Subcutaneous adipose tissue (tissue), 4 donors: ENCODE measurements around the gene FLRT2. TPM values are rescaled to one million over a fixed set of nuclear protein-coding genes. Genes with fewer than 3 reads are reported as not detected.

ENCODE experiments used
- CTCF ChIP-seq: fragments of 450-650 bp; IDR thresholded peaks from one replicate; pipeline ENCODE4 v1.5.1; 2016; ENCODE audit warnings: low read depth, mild to moderate bottlenecking, control low read depth, antibody characterized with exemption, moderate library complexity
- total RNA-seq, 4 donors: library from RNA; depleted of rRNA; stranded (reverse); fragments of >200 nt; gene quantifications; one replicate each; pipeline ENCODE4 v1.1.0, GENCODE V29; 2016

FLRT2 gene
- total RNA-seq, 4 donors from 2014 or later, result 8.4 to 77.8 (median 19.1) TPM

DNA sequence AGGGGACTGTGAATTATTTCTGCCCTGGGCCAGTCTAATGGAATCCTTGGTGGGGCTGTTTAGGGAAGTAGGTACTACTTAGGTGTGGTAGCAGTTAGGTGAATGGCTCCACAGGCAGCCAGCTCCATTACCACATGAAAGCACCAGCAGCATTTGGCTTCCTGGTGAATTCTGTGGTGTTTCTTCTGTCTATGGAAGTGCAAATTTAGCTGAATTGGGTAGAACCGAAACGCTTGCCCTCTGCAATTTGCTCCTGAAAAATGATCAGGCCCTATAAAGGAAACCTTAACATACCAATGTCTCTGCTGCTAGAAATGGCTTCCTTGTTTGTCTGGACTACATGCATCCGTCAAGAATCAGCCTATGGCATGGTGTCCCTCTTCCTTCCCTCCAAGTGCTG lies 16.4 kb downstream of the FLRT2 start:
- TF ChIP-seq CTCF, result no peak

GRCh38 chr14:85549697-85550096 lies 19.8 kb downstream of the FLRT2 start:
- no peak for TF ChIP-seq CTCF

DNA sequence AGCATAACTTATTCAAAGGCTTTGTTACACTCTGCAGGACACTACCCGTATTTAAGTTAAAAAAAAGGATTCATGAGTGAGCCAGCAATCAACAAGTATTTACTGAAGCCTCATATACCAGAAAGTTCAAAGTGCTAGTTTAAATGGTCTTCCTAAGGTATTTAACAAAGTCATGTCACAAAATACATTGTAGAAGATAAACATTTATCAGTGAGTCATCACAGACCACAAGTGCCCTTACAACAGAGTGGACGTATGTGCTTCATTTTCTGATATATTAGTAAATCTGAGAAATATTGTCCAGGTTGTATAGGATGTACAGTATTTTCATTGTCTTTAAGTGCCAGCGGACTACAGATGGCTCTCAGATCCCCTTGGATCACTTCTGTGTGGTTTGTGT lies 24.2 kb downstream of the FLRT2 start:
- TF ChIP-seq CTCF, result no peak

GRCh38 chr14:85556267-85556666 lies 26.3 kb downstream of the FLRT2 start:
- TF ChIP-seq CTCF, result no peak

DNA sequence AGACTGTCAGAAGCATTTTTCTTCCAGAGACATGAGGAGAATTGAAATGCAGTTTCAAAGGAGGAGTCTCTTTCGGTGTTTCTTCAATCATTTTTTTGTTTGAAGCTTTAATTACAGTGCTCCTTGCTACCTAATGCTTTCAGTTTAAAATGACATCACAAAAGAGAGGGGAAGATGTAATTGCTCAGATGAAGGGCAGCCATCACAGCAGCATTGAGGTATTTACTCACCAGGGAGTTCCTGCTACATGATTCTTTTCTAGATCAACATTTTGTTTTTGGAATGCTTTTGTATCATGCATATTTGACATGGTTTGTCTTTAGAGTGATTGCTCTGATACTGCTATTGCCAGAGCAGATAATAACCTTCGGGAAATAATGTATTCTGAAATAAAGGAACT lies 28.6 kb downstream of the FLRT2 start:
- no peak for TF ChIP-seq CTCF

GRCh38 chr14:85562630-85563029 lies 32.7 kb downstream of the FLRT2 start:
- no peak for TF ChIP-seq CTCF

DNA sequence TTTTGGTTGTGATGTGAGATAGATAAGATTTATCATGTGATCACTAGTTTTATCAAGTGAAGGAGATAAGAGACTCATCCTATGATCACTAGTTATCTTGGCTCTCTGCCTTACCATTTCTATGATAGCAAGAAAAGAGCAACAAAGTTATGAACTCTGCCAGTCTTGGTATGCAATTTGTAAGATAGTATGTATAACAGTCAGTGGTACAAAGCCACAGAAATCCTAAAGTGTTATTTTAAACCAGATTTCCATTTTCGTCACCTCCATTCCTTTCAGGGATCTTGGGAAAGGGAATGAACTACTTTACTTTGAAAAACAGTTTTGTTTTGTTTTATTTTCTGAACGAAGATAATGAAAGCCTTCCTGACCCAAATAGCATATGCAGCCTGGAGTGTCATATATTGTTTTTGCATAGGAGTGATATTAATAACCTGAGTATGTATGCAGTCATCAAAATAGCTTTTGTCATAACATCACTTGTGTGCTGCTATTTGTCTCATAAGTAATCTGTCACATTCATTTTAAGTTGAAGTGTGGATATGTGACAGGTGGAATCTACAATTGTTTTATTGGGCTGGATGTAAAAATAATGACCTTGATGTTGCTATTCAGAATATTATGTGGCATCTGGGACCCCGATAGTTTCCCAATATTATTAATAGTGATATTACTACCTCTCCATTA lies 35.0 kb downstream of the FLRT2 start:
- TF ChIP-seq CTCF, result no peak
